ENCODE results near the gene PCDHB6. TPM values are rescaled to one million over a fixed set of nuclear protein-coding genes. Genes with fewer than 3 reads are reported as not detected.
A peak's percentile ranks its signal among the peaks of the same experiment; 100 is the strongest.
"Not testable (repeated sequence)": the region's sequence is repeated elsewhere in the genome, so short reads cannot be mapped to it uniquely, and the experiment has no call there.

The PCDHB6 gene
- polyA plus RNA-seq, 1 experiment: 0.26 TPM

- ChIA-PET CTCF (no interaction called here), POLR2A (no interaction called here)
- H3K27me3 ChIP-seq (ENCODE audit: control insufficient read depth, insufficient read depth, low read length): no peaks in the 10 kb centered on the region
- TF ChIP-seq, protein P1, sequence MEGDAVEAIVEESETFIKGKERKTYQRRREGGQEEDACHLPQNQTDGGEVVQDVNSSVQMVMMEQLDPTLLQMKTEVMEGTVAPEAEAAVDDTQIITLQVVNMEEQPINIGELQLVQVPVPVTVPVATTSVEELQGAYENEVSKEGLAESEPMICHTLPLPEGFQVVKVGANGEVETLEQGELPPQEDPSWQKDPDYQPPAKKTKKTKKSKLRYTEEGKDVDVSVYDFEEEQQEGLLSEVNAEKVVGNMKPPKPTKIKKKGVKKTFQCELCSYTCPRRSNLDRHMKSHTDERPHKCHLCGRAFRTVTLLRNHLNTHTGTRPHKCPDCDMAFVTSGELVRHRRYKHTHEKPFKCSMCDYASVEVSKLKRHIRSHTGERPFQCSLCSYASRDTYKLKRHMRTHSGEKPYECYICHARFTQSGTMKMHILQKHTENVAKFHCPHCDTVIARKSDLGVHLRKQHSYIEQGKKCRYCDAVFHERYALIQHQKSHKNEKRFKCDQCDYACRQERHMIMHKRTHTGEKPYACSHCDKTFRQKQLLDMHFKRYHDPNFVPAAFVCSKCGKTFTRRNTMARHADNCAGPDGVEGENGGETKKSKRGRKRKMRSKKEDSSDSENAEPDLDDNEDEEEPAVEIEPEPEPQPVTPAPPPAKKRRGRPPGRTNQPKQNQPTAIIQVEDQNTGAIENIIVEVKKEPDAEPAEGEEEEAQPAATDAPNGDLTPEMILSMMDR (IDR thresholded peaks at IDR 0.05; ENCODE audit: insufficient read depth, low read depth, low read length): peak; percentile 24
- no peaks in the 10 kb centered on the region for H3K36me3 ChIP-seq (ENCODE audit: control insufficient read depth, insufficient read depth, low read length)
- DNase-seq (ENCODE audit: low read depth): no peak
- H3K4me3 ChIP-seq (ENCODE audit: low read depth, low read length): peak within 1 kb of the TSS; percentile 20; the same call in 1 of the 2 replicates
Observed at GRCh38 chr5:141135030-141135717, 14.7 kb upstream of the PCDHB6 start, which contains the start of gene PCDHB5. Gene PCDHB5, plus strand, starts transcription at chr5:141135206. Its CDS starts 229 bp downstream, at chr5:141135435.

- DNase-seq (ENCODE audit: low read depth): no peak
- CTCF ChIA-PET: no interaction called here
- no peak overlapping the region for H3K4me3 ChIP-seq (ENCODE audit: low read depth, low read length)
- no peaks in the 10 kb centered on the region for H3K27me3 ChIP-seq (ENCODE audit: control insufficient read depth, insufficient read depth, low read length)
- POLR2A ChIA-PET: no interaction called here
- no peaks in the 10 kb centered on the region for H3K36me3 ChIP-seq (ENCODE audit: control insufficient read depth, insufficient read depth, low read length)
- TF ChIP-seq, protein P1 (IDR thresholded peaks at IDR 0.05; ENCODE audit: insufficient read depth, low read depth, low read length): no peak
Observed at GRCh38 chr5:141135718-141136266, 14.1 kb upstream of the PCDHB6 start.

DNA sequence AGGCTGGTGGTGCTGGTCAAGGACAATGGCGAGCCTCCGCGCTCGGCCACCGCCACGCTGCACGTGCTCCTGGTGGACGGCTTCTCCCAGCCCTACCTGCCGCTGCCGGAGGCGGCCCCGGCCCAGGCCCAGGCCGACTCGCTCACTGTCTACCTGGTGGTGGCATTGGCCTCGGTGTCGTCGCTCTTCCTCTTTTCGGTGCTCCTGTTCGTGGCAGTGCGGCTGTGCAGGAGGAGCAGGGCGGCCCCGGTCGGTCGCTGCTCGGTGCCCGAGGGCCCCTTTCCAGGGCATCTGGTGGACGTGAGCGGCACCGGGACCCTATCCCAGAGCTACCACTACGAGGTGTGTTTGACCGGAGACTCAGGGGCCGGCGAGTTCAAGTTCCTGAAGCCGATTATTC lies 12.5 kb upstream of the PCDHB6 start:
- POLR2A ChIA-PET: not testable (repeated sequence)

DNA sequence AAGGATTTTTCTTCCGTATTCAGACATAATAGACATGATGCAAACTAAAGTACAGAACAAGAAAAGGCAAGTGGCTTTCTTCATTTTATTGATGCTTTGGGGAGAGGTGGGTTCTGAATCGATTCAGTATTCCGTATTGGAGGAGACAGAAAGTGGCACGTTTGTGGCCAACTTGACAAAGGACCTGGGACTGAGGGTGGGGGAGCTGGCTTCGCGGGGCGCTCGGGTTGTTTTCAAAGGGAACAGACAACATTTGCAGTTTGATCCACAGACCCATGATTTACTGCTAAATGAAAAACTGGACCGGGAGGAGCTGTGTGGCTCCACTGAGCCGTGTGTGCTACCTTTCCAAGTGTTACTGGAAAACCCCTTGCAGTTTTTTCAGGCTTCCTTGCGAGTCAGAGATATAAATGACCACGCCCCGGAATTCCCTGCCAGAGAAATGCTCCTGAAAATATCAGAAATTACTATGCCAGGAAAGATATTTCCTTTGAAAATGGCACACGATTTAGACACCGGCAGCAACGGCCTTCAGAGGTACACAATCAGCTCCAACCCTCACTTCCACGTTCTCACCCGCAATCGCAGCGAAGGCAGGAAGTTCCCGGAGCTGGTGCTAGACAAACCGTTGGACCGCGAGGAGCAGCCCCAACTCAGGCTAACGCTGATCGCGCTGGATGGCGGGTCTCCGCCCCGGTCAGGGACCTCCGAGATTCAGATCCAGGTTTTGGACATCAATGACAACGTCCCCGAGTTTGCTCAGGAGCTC lies 551 bp downstream of the PCDHB6 start:
- H3K4me3 ChIP-seq (ENCODE audit: low read depth, low read length): no peak overlapping the region
- DNase-seq (ENCODE audit: low read depth): no peak
- no peaks in the 10 kb centered on the region for H3K27me3 ChIP-seq (ENCODE audit: control insufficient read depth, insufficient read depth, low read length)
- TF ChIP-seq, protein P1 (IDR thresholded peaks at IDR 0.05; ENCODE audit: insufficient read depth, low read depth, low read length): no peak
- ChIA-PET POLR2A (no interaction called here), CTCF (interaction anchor here (0.6 to 1.5 kb wide), 5 partner anchors 9 to 180 kb away, joined by 3 to 4 read pairs (median 3); partner anchors contain the start of gene PCDHB9)
- H3K36me3 ChIP-seq (ENCODE audit: control insufficient read depth, insufficient read depth, low read length): no peaks in the 10 kb centered on the region

More for the DNA sequence above, 12.5 kb upstream of the PCDHB6 start:
- H3K36me3 ChIP-seq (ENCODE audit: control insufficient read depth, insufficient read depth, low read length); H3K4me3 ChIP-seq (ENCODE audit: low read depth, low read length); CTCF ChIA-PET; DNase-seq (ENCODE audit: low read depth); H3K27me3 ChIP-seq (ENCODE audit: control insufficient read depth, insufficient read depth, low read length): not testable (repeated sequence)

DNA sequence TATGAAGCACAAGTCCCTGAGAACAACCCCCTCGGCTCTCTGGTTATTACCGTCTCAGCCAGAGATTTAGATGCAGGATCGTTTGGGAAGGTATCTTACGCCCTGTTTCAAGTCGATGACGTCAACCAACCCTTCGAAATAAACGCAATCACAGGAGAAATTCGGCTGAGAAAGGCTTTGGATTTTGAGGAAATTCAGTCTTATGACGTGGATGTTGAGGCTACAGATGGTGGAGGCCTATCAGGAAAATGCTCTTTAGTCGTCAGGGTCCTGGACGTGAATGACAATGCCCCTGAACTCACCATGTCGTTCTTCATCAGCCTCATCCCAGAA lies 1.1 kb downstream of the PCDHB6 start:
- TF ChIP-seq, protein P1 (IDR thresholded peaks at IDR 0.05; ENCODE audit: insufficient read depth, low read depth, low read length): no peak
- no peak for DNase-seq (ENCODE audit: low read depth)
- CTCF ChIA-PET: interaction anchor here (1.5 kb wide), 1 partner anchor 29 kb away, joined by 4 read pairs; no protein-coding TSS in a partner anchor

DNA sequence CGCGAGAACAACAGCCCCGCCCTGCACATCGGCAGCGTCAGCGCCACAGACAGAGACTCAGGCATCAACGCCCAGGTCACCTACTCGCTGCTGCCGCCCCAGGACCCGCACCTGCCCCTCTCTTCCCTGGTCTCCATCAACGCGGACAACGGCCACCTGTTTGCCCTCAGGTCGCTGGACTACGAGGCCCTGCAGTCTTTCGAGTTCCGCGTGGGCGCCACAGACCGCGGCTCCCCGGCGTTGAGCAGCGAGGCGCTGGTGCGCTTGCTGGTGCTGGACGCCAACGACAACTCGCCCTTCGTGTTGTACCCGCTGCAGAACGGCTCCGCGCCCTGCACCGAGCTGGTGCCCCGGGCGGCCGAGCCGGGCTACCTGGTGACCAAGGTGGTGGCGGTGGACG lies 1.8 kb downstream of the PCDHB6 start:
- POLR2A ChIA-PET; DNase-seq (ENCODE audit: low read depth); H3K27me3 ChIP-seq (ENCODE audit: control insufficient read depth, insufficient read depth, low read length); H3K36me3 ChIP-seq (ENCODE audit: control insufficient read depth, insufficient read depth, low read length); H3K4me3 ChIP-seq (ENCODE audit: low read depth, low read length); CTCF ChIA-PET: not testable (repeated sequence)

More for the DNA sequence above, 1.1 kb downstream of the PCDHB6 start:
- Histone ChIP-seq H3K27me3 (ENCODE audit: control insufficient read depth, insufficient read depth, low read length) (no peaks in the 10 kb centered on the region), H3K36me3 (ENCODE audit: control insufficient read depth, insufficient read depth, low read length) (no peaks in the 10 kb centered on the region), H3K4me3 (ENCODE audit: low read depth, low read length) (no peak overlapping the region)
- POLR2A ChIA-PET: no interaction called here

- H3K36me3 ChIP-seq (ENCODE audit: control insufficient read depth, insufficient read depth, low read length); H3K4me3 ChIP-seq (ENCODE audit: low read depth, low read length); DNase-seq (ENCODE audit: low read depth); H3K27me3 ChIP-seq (ENCODE audit: control insufficient read depth, insufficient read depth, low read length); CTCF ChIA-PET; POLR2A ChIA-PET: not testable (repeated sequence)
Observed at GRCh38 chr5:141152096-141152495, 2.2 kb downstream of the PCDHB6 start.

Data from BJ (cell line).